ENCODE data around the gene CD36.
A peak's percentile ranks its signal among the peaks of the same experiment; 100 is the strongest.
"Not testable (repeated sequence)": the region's sequence is repeated elsewhere in the genome, so short reads cannot be mapped to it uniquely, and the experiment has no call there.

CD36 gene

GRCh38 chr7:80656029-80656428, 17.6 kb downstream of the CD36 start:
- DNase-seq, result no peak

DNA sequence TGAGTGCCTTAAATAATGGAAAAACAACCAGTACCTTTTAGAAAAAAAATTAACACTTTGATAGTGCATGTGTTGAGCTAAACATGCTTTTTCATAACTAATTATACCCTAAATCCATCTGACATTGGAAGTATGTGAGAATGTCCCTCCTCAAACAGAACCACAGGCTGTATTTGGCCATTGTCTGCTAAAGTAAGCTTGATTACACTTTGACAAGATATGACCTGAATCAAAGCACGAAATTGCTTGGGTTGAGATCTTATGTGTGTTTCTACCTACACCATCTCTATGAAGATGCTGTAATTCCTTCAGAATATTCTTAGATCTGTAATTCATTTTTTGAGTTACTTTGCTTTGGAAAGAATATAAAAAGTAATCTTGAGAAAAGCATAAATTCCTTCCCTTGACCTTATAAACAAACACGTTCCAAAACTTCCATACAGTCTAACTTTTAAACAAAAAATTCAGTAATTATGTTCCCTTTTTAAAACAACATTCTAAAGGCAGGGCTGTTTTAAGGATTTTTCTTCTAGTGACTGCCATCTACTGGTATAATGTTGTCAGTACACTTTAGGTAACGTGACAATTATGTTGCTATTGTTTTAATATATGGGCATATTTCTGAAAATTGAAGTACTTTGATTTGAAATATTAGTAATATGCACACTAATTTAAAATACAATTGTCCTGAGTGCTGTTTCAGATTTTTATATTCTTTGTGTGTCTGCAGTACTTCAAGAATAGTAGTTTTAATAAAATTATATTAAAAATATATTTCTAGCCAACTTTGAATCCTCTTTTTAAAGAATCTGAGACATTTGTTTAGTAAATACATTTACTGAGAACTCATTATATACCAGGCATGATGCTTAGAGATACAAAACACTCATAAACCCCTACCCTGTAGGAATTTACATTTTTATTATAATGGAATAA, 20.9 kb downstream of the CD36 start:
- peak; percentile 53 for DNase-seq

- DNase-seq, result no peak
Measured at GRCh38 chr7:80660939-80661338, 22.5 kb downstream of the CD36 start.

DNA sequence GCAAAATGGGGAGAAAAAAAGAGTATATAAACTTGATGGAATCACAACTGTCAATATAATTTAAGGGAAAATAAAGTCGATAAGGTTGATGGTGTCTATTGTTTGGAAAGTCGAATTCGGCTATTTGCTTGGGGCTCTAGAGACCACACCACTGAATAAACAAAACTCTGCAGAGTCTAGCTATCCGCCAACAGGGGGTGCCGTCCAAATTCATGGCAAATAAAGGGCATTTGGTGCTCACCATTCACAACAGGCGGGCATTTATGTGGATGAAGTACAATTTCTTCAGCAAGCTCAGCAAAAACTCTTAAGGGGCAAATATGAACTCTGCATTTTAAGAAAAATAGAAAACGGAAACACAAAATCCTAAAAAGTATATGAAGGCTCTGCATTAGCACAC, 23.3 kb downstream of the CD36 start:
- no peak for DNase-seq

- no peak for DNase-seq
Measured at GRCh38 chr7:80662252-80662651, 23.8 kb downstream of the CD36 start.

DNA sequence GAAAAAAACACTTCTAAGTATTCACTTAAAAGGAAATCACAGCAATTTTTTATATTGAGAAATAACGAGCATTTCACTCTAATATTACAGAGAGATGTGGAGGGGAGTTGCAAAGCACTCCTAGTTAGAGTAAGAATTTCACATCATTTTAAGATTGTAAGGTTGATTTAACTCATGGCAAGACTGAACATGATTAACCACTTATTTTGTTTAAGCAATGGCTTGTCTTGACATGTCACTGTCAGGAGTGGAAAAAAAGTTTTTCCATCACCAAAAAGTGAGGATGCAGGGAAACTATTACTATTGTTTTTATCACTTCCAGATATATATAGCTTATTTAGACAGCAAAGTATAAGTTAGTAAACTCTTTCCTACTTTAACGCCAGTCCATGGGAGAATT, 27.1 kb downstream of the CD36 start:
- no peak for DNase-seq

GRCh38 chr7:80666376-80666775, 27.9 kb downstream of the CD36 start:
- DNase-seq, result no peak

DNA sequence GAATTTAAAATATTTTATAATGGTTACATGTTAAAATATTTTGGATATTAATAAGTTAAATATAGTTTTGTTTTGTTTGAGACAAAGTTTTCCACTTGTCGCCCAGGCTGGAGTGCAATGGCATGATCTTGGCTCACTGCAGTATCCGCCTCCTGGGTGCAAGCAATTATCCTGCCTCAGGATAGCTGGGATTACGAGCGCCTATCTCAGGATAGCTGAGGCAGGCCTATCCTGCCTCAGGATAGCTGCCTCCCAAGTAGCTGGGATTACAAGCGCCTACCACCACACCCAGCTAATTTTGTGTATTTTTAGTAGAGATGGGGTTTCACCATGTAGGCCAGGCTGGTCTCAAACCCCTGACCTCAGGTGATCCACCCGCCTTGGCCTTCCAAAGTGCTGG, 30.9 kb downstream of the CD36 start:
- DNase-seq, result not testable (repeated sequence)

DNA sequence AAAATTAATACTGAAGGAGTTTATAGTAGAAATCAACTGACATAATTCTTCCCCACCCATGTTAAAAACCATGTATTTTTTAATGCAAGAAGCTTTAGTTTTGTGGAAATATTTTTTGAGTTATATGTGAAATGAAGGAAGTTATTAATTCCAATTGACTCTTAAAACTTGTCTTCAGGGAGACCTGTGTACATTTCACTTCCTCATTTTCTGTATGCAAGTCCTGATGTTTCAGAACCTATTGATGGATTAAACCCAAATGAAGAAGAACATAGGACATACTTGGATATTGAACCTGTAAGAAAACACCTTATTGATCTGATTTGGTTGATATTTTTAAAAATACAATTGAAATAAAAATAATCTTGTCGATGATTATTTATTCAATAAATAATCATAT, 33.3 kb downstream of the CD36 start:
- no peak for DNase-seq

DNA sequence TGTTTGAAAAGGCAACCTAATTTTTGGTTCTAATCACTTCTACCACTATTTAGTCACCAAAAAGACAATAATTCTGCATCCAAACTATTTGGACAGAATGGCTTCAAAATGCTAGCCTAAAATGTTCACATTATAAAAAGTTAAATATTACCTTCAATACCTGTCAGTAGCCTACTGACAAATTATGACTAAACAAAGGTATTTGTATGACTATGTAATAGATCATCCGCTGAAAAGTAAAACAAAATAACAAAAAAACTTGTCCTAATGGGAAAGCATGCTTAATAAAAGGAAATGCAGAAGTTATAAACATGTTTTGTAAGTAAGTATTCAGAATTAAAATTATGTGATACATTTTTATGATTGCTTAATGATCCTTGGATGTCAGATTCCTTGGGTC, 36.6 kb downstream of the CD36 start:
- DNase-seq, result no peak

DNA sequence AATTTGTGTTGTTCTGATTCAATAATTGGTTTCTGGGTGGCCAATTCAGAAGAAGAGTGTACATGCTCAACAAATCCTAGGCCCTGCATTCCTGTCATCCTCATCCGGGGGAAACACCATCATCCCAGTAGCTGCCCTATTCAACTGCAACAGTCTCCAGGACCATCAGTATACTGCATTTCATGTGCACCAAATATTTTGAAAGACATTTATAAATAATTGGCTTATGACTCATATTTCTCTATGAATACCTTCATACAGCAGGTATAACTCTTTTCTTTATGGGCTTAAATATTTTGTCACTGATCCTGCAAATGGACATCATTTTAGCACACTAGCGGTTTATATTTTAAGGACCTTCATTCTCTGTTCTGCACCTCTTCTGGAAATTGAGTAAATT, 38.0 kb downstream of the CD36 start:
- DNase-seq, result no peak

- DNase-seq, result no peak
Measured at GRCh38 chr7:80677629-80678028, 39.2 kb downstream of the CD36 start.

DNA sequence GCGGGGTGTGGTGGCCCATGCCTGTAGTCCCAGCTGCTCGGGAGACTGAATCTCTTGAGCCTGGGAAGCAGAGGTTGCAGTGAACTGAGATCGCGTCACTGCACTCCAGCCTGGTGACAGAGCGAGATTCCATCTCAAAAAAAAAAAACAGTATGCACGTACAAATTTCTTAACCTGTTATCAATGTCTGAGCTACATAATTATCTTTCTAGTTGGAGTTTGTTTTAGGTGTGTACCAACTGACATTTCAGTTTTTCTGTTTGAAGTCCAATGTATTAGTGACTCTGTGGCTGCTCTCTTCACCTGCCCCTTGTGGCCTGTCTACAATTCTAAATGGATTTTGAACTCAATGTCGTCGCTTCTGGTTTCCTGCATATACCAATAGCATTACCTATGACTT, 40.3 kb downstream of the CD36 start:
- DNase-seq, result no peak

- no peak for DNase-seq
Measured at GRCh38 chr7:80679921-80680907, 41.8 kb downstream of the CD36 start.

DNA sequence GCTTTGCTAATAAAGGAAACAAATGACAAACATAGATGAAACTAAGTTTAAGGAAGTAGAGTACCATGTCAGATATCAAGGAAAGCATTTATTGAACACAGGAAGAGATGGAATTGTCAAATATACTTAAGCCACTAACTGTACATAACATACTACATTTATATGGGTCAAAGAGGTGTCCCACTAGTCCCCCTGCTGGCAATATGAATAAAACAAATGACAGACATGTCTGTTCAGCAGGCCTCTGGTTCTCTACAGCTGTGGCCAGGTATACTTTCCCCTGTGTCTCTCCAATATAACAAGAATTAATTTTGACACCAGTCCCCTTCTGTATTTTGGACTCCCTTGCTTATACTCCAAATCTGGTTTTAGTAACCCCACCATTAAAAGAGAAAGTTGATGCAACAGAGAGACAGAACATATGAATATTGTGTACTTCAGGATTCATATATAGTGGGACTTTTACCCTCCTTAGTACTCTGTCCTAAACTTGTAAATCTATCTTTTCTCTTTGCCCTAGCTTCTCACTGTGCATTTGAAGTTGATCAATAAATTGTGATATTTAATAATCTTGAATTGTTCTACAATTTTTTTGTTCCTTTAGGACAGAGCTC, 42.9 kb downstream of the CD36 start:
- peak; percentile 63 for DNase-seq

GRCh38 chr7:80682744-80683143, 44.3 kb downstream of the CD36 start:
- no peak for DNase-seq

GRCh38 chr7:80686576-80686975, 48.1 kb downstream of the CD36 start:
- DNase-seq, result no peak

- DNase-seq, result peak; percentile 76
Measured at GRCh38 chr7:80699045-80699638, 60.7 kb downstream of the CD36 start.

- no peak for DNase-seq
Measured at GRCh38 chr7:80699721-80700256, 61.3 kb downstream of the CD36 start.

DNA sequence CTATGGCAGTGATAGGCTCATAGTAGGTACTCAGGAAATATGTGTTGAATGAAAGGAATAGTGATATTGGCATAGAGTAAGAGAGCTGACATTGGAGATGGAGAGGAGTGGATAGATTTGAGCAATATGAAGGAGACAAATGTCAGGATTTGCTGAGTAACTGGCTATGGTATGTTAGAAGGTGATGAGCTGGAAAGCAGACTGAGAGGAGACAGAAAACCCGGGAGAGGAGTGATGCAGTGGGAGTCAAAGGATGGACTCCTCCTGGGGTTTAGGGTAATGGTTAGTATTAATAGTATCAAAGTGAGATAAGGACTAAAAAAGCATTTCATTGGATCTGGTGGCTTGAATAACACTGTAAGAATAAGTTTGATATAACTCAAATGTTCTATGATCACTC, 64.8 kb downstream of the CD36 start:
- no peak for DNase-seq

DNA sequence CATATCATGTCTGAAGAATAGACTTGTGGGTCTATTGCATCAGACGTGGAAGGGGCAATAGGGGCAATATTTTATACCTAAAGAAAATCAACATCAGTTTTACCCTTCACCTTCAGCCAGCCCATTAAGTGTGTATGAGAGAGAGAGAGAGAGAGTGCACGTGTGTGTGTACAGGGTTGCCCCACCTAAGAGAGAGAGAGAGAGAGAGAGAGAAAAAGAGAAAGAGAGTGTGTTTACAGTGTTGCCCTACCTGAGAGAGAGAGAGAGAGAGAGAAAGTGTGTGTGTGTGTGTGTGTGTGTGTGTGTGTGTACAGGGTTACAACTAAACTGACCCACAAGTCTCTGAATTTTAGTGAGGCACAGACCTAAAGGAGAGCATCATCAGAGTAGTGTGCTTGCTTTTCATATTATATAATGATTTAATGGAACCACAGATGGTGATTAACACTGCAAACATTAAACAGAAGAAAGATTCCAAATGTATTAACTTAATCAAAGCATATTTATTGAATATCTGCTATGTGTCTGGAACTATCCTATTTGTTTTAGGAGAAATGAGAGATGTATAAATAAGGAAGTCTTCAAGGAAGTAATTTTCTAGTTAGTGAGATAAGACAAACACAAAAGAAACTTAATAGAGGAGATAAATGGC, 66.8 kb downstream of the CD36 start:
- no peak for DNase-seq

GRCh38 chr7:80707318-80707717, 68.9 kb downstream of the CD36 start:
- no peak for DNase-seq

All from NCI-H1092 treated with DMSO at 0.1 percent for 48 hours (cell line).